Measurements from ENCODE around the gene ATP2B2.
"Not testable (repeated sequence)": the region's sequence is repeated elsewhere in the genome, so short reads cannot be mapped to it uniquely, and the experiment has no call there.

The ATP2B2 gene

DNA sequence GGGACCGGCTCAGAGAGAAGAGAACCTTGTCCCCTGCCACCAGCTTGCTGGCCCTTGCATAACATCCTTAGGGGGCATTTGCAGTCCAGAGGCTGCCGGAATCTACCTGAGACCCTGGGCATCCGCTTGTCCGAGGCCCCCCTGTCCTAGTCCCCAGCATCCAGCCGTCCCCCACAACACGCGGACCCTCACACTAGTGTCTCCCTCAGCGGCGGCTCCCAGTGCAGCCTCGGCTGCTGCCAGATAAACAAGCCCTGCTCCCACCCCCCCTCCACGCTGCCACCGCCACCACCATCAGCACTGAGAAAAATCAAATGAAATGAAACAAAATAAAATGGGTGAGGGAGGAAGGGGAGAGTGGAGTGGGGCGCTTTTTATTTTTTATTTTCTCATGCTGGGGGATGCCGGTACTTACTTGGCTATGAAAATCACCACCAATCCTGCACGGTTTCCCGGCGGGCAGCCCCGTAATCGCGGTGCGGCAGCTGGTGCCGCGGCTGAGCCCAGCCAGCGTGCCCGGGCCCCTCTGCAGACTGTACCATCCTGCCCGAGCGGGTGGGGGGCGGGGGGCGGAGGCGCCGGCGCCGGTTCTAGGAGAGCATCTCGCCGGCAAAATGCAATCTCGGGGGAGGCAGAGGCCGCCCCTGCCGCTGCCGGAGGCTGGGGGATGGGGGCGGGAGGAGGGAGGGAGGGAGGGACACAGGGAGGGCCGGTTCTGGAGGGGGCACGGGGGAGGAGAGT lies at the start of gene ATP2B2:
TSS of gene ATP2B2 (minus strand) at position 537 of the 741 bp plus-strand sequence. CDS start 56,043 bp downstream, outside the sequence.
- peak; percentile 57 for DNase-seq

DNA sequence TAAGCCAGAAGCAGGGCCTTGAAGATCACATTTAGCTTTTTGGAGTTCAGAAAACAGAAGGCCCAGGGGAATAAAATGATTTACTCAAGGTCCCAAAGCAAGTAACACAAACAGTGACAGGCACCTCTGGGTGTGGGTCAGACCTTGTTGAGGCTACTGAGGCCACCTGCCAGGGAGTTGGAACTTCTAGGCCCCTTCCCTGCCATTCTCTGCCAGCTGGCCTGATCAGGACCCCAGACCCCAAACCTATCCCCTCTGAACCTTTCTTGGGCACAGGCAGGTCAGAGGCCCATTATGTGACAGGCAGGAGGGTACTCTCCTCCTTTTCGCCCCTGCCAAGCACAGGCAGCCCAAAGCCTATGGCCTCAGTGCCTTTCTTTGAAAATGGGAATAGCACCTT lies 49.4 kb upstream of the ATP2B2 start:
- no peak for DNase-seq

DNA sequence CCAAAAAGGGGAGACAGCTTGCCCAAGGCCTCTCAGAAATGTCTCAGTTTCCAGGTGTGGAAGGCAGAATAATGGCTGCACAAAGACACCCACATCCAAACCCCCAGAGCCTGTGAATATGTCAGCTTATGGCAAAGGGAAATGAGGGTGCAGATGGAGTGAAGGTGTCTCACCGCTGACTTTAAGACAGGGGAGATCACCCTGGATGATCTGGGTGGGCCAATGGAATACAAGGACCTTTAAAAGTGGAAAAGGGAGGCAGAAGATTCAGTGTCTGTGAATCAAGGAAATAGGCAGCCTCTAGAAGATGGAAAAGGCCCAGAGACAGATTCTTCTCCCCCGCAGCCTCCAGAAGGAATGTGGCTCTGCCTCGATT lies 48.8 kb upstream of the ATP2B2 start:
- no peak for DNase-seq

DNA sequence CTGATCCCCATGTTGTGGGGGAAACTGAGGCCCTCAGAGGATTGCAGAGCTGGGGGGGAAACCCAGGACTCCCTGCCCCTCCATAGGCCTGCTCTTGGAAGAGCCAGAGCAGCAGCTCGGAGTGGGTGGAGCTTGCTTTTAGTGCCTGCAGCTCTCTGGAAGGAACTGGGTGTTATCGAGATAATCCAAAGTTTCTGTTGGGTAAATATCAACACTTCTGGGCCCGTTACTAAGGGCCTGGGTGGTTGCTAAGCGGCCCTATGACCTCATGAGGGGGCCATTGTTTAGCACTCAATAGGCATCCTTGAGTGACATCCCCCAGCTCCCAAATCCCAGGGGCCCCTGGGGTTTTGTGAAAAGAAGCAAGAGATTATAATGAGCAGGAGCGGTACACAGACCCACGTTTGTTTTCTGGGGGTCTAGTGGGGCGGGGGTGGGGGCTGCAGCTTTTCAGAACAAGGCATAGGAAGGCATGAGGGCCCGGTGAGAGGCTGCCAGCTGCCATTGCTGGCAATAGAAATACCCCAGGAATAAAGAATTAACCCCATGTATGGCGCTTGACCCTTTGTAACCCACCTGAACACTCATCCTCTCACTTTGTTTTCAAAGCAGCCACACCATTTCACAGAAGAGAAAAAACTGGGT lies 48.3 kb upstream of the ATP2B2 start:
- DNase-seq = no peak

DNA sequence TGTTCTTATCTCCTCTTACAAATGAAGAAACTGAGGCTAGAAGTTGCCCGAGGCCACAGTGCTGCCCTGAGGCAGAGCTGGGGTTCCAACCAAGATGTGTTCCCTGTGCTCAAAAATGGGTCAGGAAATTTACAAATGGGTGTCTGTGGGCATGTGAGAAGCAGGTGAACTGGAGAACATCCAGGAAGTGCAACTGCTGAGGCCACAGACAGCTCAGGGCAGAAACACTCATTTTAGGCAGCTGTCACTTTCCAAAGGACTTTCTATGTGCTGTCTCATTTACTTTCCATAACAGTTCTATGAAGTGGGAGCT lies 47.2 kb upstream of the ATP2B2 start:
- DNase-seq = no peak

DNA sequence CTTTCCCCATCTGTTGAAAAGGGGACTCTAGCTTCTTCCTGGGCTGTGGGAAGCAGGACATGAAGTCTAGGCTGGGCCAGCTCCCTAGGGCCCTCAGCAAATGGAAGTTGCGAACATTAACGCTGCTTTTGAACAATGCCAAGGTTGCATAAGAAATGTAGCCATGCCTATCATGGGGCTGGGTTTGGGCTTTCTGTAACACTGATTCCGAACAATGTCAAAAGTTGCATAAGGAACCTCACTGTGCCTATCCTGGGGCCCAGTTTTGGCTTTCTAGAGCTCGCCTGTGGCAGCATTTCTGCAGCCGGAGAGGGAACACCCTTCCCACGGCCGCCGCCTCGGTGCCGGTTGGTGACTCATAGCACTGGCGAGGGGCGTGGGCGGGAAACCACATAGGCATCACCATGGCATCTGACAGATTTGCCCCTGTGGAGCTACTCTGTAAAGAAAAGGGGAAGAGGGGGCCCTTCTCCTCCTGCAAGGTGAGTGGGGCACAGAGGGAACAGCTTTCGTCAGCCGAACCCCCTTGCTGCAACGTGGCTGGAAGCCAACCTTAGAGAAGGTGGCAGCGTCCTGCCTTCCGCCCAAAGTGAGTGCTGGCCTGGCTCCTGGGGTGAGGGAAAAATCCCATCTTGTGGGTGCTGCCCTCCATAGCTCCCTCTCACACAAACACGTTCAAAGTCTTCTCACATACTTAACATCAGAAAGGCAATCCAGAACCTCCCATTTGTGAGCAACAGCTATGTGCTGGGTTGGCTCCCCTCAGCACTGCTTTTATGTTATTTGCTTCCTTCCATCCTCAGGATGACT lies 46.6 kb upstream of the ATP2B2 start:
- DNase-seq = no peak

DNA sequence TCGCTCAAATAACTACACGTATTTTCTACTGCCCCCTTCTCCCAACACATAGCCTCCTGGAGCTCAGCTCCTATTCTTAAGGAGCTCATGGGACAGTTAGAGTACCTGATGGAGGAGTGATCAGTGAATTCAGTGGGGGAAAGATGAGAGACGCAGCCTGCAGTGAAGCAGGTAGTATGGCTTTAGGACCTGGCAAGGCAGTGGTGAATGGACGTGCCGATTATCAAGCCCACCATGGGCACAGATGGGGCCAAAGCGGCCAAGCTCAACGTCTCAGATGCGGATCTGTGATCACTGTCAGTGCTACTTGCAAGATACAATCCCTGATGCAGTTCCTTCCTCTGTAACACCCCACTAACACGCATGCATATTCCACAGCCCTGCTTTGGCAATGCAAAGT lies 45.8 kb upstream of the ATP2B2 start:
- DNase-seq = no peak

DNA sequence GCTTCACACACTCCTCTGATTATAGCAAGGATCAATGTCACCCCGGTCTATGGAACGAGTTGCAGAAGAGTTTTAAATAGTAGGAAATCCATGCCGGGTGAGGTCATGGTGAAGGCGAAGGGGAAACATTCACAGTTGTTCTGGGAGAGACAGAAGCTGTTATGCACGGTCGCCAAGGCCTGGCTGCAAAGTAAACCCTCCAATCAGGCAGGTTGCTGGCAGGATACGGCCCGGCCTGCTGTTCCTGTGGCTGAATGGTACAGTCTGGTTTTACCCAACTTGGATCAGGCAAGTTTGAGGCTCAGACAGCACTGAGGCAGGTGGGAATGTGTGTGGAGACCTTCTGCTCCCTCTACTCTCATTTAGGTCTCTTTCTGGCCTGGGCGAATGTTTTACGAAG lies 45.3 kb upstream of the ATP2B2 start:
- no peak for DNase-seq

DNA sequence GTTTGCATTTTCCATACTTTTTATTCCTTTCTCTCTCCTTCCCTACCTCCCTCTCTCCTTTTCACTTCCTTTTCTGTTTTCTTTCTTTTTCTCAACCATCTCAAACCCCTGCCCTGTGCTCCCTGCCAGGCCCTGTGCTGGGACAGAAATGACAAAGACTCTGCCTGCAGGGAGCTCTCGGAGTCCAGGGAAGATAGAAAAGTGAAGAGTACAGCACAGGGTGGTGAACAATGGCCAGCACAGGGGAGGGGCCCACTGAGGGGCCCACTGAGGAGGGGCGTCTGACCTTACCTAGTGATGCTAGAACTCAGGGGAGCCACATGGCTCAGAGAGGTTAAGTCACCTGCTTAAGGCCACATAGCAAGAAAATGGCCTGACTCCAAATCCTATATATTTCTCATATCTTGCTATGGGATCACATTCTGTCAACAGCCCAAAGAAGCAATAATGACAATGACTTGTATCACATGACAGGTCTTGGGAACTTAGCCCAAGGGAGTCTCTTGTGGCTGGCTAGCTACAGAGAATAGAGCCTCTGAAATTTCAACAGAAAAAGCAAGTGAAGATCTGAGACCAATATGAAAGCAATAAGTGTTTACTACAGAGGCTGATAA lies 44.3 kb upstream of the ATP2B2 start:
- no peak for DNase-seq

DNA sequence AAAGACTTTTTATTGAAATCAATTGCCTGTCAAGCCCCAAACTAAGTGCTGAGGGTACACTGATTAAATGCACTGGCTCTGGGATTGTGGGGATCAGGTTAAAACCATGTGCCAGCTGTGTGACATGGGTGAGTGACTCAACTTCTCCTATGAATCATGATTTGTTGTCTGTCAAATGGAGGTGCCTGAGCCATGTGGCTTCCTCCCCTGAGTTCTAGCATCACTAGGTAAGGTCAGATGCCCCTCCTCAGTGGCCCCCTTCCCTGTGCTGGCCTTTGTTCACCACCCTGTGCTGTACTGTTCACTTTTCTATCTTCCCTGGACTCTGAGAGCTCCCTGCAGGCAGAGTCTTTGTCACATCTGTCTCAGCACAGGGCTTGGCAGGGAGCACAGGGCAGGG lies 43.6 kb upstream of the ATP2B2 start:
- DNase-seq = no peak

DNA sequence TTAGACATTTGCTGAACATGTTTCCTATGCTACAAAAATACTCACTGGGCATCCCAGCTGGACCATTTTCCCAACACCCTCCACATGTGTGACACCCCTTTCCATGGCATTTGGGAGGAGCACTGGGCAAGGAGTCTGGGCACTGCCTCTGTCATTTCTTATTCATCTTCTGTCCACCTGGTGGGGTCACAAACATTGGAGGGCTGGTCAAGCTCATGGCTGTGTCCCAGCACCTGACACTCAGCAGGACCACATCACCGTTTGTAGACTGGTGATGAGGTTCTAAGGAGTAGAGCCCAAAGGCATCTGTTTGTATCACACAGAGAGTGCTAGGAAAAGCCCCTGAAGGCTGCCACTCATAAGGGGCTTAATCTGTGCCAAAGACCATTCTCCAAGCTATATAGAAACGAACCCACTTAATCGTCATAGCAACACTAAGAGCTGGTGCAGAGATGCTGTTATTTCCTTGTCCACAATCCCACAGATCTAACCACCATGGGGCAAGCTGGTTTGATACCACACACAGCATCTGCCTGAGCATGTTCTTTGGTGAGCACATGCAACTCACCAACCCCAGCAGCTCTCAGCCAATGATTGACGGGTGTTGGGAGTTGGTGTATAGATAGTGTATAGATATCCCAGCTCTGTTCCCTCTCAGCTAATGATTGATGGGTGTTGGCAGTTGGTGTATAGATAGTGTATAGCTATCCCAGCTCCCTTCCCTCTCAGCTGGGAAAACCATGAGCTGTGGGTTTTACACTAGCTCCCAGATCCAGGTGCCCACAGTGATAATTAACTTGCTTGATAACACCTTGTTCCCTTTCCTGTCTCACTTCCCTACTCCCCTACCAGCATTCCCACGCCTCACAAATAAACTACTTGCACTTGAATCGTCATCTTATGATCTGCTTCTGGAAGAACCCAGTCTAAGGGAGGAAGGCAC lies 42.7 kb upstream of the ATP2B2 start:
- peak; percentile 12 for DNase-seq

DNA sequence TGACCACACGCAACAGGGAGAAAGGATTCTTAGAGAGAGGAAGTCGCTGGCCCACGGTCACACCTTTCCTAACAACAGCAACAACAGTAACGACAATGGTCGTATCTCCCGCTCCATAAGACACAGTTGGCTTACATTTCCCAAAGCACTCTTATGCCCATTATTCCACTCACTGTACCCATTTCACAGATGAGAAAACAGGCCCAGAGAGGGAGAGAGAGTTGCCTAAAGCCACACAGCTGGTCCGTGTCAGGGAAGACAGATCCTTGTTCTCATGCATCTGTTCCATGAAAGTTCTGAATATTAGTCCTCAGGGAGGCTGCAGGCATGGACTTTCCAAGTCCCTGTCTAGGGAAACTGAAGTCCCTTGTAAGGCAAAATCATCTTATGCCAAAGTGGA lies 42.0 kb upstream of the ATP2B2 start:
- DNase-seq = no peak

DNA sequence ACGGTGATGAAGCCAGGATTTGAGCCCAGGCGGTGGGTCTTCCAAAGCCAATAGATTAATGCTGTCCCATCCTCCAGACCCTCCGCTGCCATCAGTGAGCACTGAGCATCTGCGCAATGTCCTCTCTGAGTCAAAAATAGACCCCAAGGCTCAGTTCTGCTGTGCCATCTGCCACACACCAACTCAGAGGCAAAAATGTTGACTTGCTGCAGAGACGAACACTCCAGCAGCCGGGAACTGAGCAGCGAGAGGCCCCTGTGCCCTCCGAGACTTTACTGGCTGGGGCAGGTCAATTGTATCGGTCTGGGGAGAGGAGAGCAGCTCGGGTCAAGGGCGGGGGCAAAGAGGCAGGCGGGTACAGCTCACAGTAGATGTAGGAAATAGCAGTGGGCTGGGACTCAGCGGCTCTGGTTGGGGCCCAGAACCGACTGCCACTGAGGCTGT lies 41.5 kb upstream of the ATP2B2 start:
- DNase-seq = no peak

DNA sequence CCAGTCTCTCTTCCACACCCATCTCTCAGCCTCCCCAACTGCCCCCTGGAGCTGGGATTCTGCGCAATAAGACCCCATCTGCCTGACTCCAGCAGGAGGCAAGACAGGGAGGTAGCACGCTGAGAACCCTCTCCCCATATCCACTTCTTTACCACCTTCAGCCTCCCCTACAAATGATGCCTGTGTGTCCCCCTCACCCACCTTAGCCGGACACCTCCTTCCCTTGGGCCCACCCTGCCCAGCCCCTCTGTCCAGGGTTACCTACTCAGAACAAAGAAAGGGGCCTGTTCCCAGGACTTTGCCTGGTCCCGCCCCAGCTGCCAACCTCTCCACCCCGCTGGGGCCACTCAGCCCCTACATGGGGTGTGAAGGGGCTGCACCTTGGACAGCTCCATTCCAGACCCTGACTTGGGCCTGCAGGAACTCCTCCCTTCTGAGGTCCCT lies 40.8 kb upstream of the ATP2B2 start:
- DNase-seq = no peak

DNA sequence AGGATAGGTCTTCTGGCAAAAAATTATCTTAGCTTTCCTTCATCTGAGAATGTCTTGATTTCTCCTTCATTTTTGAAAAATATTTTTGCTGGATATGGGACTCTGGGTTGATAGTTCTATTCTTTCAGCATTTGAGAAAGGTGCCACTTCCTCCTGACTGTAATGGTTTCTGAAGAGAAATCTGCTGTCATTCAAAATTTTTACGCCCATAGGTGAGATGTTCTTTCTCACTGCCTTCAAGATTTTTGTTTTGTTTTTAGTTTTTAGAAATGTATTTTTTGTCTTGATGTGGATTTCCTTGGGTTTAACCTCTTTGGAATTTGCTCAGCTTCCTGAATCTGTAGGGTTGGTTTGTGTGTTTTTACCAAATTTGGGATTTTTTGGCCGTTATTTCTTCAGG lies 37.1 kb upstream of the ATP2B2 start:
- no peak for DNase-seq

DNA sequence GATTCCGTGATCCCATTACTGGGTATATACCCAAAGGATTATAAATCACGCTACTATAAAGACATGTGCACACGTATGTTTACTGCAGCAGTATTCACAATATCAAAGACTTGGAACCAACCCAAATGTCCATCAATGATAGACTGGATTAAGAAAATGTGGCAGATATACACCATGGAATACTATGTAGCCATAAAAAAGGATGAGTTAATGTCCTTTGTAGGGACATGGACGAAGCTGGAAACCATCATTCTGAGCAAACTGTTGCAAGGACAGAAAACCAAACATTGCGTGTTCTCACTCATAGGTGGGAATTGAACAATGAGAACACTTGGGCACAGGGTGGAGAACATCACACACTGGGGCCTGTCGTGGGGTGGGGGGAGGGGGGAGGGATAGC lies 35.0 kb upstream of the ATP2B2 start:
- not testable (repeated sequence) for DNase-seq

DNA sequence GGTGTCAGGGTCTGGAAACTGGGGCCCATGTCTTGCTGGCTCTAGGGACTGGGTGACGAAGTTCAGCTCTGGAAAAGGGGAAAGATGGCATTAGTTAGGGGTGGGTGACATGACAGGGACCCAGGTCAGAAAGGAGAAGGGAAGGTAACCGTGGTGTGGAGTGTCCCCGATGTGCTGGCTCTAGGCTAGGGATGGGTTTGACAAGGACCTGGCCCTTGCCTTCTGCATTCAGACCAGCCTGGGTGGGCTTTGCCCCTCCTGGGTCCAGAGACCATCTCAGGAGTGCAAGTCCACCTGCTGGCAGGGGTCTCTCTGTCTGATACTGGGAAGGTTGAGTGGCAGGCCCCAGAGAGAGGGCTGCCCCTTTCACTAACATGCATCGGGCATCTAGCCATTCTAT lies 28.7 kb upstream of the ATP2B2 start:
- no peak for DNase-seq

DNA sequence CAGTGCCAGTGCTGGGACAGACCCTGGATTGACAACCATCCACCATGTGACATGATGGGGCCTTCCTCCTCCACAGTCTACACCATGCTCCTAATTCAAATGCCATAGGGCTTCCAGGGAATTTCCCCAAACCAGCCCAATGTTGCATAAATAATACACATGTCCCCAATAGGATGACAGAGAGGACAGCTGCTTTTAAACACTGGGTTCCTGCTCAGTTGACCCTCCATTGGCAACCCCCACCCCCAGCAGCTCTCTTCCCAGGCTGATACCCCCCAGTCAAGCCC lies 28.3 kb upstream of the ATP2B2 start:
- DNase-seq = no peak

DNA sequence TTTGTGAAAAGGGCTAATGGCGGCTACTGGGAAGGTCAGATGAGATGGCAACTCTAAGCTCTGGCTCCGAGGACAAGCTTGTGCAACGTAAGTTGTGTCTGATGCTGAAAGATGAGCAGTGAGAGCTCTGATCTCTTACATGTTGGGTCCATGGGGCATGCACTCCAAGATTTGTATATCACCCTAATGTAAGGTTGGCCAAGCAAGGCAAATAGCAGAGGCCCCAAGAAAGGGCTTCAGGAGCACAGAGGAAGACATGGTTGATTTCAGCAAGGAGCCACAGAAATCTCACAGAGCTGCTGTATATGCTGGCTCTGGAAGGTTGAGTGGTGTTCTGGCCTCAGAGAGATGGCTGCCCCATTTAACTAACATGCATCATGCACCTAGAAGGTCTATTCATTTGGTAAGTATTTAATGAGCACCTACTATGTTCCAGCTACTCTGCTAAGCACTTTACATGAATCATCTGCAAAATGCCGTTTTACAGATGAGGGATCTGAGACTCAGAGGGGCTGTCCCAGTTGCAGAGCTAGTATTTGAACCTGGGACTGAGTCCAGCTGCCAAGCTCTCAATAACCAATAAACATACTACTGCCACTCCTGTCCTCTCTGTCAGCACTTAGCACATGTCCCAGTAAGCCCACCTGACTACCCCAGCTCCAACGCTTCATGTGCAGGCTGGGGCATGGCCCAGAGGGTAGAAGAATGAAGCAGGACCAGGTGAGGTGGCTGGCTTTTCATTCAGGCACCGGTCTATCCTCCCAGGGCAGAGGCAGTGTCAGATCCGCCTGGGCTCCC lies 27.8 kb upstream of the ATP2B2 start:
- DNase-seq = no peak

DNA sequence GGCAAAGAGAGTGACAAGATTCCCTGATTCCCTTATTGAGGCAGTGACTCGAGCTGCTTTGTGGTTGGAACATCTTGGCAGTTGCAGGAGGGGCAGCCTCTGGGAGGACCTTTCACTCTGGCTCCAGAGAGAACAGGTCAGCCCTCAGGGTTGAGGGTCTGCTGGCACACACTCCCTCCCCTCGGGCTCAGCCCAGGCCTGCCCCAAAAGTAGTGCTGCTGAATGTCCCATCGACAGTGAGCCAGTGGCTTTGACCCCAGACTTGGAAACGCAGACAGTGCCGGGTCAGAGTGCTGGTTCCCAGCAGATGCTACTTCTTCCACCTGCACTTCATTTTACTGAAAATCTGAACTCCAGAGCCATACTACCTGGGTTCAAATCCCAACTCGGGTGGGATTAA lies 25.6 kb upstream of the ATP2B2 start:
- no peak for DNase-seq

DNA sequence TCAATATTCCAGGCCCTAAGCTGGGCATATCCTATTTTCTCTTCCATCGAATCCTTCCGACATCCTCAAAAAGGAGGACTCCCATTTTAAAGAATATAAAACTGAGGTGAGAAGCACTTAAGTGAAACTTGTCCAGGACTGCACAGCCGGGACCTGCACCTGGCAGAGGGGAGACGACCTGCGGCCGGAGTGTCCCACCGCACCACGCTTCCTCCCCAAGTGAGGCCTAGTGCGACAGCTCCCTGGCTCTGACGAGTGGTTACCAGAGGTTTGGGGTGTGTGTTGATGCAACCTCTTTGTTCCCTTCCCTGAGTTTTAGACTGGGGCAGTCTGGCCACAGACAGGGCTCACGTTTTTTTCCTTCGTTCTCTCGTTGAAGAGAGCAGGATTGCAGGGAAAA lies 24.9 kb upstream of the ATP2B2 start:
- DNase-seq = no peak

DNA sequence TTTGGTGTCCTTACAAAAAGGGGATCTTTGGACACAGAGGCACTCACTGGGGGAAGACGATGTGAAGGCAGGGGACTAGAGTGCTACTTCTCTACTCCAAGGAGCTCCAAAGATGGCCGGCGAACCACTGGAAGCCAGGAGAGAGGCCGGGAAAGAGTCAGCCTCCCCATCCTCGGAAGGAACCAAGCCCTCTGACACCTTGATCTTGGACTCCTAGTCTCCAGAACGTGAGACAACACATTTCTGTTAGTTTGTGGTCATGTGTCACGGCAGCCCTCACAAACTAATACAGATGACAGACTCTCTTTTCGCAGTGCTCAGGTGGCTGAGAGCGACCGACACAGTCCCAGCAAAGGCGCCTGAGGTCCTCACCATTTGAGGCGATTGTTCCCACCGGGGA lies 24.4 kb upstream of the ATP2B2 start:
- no peak for DNase-seq

Data from NCI-H1105 treated with DMSO at 0.1 percent for 48 hours (cell line).